COLO829 (cell line): ENCODE measurements around the gene SMOC1.

Experiments used
- DNase-seq: peaks from one replicate; pipeline ENCODE4 v3.0.0; 2012; ENCODE audit warnings: low spot score

SMOC1 gene

GRCh38 chr14:69863083-69863482, 16.1 kb upstream of the SMOC1 start:
- no peak for DNase-seq

- no peak for DNase-seq
Measured at GRCh38 chr14:69865701-69866365, 13.4 kb upstream of the SMOC1 start.

DNA sequence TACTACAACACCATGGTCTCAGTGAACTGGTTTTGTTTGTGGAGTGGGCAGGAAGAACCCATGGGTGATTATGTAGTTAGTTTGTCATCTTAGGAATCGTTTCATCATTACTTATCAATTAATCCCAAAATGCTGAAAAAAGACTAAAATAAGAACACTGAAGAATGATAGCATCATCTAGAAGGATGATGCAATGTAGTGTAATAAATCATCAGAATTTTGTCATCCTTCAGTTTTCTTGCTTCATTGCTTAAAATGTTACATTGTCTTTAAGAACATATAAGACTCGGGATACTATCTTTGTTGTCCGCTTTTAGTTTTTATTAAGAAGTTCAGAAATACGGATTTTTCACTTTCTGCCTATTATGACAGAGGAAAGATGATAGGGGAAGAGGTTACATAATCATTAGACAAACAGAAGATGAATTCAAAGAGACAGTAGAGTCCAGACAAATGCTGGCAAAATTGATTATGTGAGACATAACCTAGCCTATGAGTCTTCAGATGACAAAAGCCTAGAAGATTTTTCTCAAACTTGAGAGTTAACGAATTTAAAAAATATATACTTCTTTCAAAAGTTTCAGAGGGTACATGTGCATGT, 10.8 kb upstream of the SMOC1 start:
- no peak for DNase-seq

DNA sequence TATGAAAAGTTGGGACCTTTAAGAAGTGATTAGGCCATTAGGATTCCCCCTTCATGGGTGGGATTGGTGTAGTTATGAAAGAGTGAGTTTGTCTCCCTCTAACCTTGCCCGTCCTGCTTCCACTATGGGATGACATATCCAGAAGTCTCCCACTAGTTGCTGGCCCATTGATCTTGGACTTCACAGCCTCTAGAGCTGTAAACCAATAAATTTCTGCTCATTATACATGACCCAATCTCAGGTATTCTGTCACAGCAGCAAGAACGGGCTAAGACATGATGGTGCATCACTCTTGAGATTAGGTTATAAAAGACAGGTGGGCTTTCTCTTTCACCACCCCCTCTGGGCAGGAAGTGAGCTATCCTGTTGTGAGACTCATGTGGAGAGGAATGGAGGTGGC, 8.6 kb upstream of the SMOC1 start:
- no peak for DNase-seq

GRCh38 chr14:69873877-69874780, 5.1 kb upstream of the SMOC1 start:
- DNase-seq = no peak

GRCh38 chr14:69876221-69876847, 2.9 kb upstream of the SMOC1 start:
- no peak for DNase-seq

- no peak for DNase-seq
Measured at GRCh38 chr14:69876848-69877306, 2.3 kb upstream of the SMOC1 start.

- peak; percentile 45 for DNase-seq
Measured at GRCh38 chr14:69877492-69877891, 1.7 kb upstream of the SMOC1 start.

DNA sequence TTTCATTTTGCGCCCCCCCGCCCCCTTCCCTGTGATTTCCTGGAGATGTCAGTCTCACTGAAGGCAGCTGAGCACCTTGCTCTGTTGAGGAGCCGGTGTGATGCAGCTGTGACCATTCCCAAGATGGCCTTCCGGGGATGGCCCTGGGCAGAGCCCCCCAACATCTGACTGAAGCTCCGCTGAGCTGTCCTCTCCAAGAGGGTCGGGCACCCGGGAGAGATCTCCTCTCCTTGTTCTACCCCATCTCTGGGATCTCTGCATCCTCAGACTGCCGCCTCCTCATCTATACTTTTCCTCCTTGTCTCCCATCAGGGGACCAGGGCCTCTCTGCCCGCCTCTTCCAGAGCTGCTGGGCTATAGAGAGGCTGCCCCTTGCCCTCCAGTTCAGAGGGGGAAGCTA, 965 bp upstream of the SMOC1 start:
- DNase-seq = no peak

GRCh38 chr14:69880044-69880487, 850 bp downstream of the SMOC1 start:
- no peak for DNase-seq

DNA sequence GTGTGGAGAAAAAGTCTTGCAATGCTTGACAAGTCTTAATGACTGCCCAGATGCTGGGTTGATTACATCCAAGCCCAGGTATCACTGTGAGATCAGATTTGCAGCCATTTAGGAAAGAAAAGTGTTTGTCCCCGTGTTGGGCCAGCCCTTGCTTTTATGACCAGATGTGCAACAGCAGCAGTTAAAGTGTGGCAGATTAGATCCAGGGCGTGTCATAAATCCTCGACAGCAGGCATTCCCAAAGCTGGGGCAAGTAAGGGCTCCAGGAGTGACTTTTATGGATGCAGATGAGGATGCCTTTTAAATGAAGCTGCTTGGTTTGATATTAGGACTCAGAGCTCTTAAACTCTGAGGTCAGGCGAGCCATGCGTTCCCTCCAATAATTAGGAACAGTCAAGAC, 1.7 kb downstream of the SMOC1 start:
- no peak for DNase-seq

DNA sequence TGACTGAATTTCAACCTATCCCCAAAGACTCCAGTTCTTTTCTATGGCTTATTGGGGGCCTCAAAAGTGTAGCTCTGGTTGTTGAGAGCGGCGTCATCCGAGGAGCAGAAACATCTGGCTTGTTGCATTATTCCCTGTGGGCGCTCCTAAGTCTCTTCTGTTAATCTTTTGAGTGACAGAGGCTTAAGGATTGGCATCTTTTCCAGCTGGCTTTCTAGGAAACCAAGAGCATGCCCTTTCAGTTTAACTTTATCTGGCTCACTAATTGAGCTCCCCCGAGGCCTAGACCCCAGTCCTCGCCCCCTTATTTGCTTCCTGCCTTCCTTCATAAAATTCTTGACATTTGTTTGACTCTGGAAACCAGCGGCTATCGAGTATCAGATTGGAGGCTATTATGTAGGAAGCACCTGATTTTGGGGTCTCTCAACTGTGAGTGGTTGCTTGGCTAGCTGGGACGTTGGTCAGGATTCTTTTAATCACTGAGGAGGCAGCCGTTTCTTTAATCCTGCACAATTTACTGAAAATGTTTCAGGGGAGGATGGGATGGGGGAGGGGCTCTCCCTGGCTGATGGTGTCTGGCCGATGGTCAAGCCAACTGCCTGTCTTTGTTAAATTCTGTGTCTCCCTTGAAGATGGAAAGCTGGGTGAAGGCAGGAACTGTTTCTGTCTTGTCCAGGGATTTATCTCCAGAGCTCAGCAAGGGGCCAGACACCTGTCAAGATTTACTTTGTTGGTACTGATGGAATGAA, 3.1 kb downstream of the SMOC1 start:
- DNase-seq = no peak

DNA sequence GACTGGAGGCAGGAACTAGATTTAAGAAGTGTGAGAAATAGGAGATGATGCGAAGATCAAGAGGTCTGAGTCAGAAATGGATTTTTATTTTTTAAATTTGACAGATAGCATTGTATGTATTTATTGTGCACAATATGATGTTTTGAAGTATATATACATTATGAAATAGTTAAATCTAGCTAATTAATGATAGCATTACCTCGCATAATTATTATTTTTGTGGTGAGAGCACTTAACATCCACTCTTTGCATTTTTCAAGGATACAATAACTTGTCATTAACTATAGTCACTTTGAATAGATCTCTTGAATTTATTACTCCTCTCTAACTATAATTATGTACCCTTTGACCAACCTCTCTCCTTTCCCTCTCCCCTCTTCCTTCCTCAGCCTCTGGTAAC, 3.7 kb downstream of the SMOC1 start:
- DNase-seq = no peak

GRCh38 chr14:69886453-69887242, 7.4 kb downstream of the SMOC1 start:
- DNase-seq = no peak

DNA sequence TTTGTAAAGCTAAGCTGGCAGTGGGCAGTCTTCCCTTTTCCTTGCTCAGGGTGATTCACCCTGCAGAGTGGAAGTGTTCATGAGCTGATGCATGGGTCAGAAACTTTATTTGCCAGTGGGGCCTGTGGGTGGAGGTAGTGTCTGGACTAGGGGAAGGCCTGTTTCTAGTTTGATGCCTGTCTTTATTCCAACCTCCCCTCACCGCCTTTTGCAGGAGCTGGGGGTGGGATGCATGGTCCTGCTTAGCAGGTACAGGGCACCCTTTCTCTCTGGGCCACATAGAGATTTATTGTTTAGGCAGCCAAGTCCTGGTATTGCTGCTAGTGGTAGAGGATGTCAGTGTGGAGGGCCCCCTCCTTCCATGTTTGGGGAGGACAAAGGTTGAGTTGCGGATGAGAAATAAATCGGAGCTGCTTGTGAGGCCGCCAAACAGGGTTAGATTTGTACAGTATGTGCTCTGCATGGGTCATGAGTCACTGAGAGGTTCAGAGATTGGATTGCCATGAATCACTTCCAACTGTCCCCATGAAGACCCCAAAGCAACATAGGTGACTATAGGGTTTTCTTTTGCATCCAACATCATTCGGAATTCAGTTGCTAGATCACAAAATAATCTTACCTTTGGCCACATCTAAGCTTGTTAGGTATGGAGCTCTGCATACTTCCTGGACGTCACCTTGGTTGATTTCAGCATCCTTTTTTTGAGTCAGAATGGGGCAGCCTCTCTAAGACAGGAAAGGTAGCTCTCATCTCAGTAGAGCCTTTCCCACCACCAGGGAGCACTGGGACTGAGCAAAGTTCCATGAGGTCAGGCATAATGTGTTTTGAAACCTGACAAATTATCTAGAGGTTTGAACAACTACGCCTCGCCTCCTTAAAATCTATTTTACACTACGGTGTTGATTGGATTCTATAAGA, 8.8 kb downstream of the SMOC1 start:
- DNase-seq = no peak

GRCh38 chr14:69891422-69891821, 12.2 kb downstream of the SMOC1 start:
- DNase-seq = no peak

- no peak for DNase-seq
Measured at GRCh38 chr14:69895109-69895508, 15.9 kb downstream of the SMOC1 start.

DNA sequence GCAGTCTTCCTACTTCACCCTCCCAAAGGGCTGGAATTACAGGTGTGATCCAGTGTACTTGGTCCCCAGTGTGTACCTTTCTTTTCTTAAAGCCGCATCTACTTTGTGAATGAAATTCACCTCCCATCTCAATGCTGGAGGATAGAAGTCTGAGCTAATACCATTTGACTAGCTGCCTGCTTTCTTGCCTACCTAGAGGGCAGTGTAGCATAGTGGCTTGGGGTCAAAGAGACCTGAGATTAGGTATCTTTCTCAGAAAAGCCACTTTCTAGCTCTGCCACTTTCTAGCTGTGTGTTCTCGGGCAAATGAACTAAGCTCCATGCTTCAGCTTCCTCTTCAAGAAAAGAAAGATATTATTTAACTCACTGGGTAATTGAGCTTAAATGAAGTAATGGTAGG, 16.9 kb downstream of the SMOC1 start:
- no peak for DNase-seq

DNA sequence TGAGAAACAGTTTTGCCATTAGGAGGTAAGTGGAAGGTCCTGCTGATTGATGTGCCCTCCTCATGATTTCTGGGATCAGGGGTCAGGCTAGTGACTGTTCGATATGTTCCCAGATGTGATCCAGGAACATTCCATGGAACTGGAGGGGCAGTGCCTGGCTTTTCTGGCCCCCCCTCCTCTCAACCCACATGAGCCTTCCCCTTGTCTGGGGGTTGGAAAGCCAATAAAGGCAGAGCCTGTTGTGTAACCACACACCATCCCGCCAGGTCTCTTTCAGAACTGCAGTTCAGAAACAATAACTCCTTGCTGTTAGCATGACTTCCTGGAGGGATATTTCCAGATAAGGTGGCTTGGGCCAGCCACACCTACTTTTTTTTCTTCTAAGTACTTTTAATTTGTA, 17.8 kb downstream of the SMOC1 start:
- DNase-seq = no peak

GRCh38 chr14:69900603-69901002, 21.4 kb downstream of the SMOC1 start:
- no peak for DNase-seq
